ENCODE data around the gene BANP.
A peak's percentile ranks its signal among the peaks of the same experiment; 100 is the strongest.
"Not testable (repeated sequence)": the region's sequence is repeated elsewhere in the genome, so short reads cannot be mapped to it uniquely, and the experiment has no call there.

The BANP gene

GRCh38 chr16:87929986-87930385 lies 21.2 kb upstream of the BANP start:
- Histone ChIP-seq H3K4me3 (ENCODE audit: low read depth, low read length) (no peak overlapping the region), H3K36me3 (no peaks in the 10 kb centered on the region), H3K27me3 (ENCODE audit: insufficient read depth, low read depth, severe bottlenecking) (no peaks in the 10 kb centered on the region), H3K27ac (no peak overlapping the region), H3K9me3 (ENCODE audit: severe bottlenecking) (no peaks in the 10 kb centered on the region)
- no peak for DNase-seq
- TF ChIP-seq CTCF (IDR thresholded peaks at IDR 0.05; ENCODE audit: low read depth, low read length): no peak

- peak; percentile 31; the same call in 1 of the 2 replicates for TF ChIP-seq CTCF (IDR thresholded peaks at IDR 0.05; ENCODE audit: low read depth, low read length)
- Histone ChIP-seq H3K27me3 (ENCODE audit: insufficient read depth, low read depth, severe bottlenecking) (no peaks in the 10 kb centered on the region), H3K9me3 (ENCODE audit: severe bottlenecking) (no peaks in the 10 kb centered on the region), H3K4me3 (ENCODE audit: low read depth, low read length) (no peak overlapping the region), H3K27ac (no peak overlapping the region), H3K36me3 (no peaks in the 10 kb centered on the region)
- DNase-seq: no peak
Measured at GRCh38 chr16:87930456-87930855, 20.8 kb upstream of the BANP start.

- H3K4me3 ChIP-seq (ENCODE audit: low read depth, low read length): no peak overlapping the region
Measured at GRCh38 chr16:87931504-87931903, 19.7 kb upstream of the BANP start.

GRCh38 chr16:87932475-87933139 lies 18.6 kb upstream of the BANP start:
- not testable (repeated sequence) for H3K36me3 ChIP-seq; H3K4me3 ChIP-seq (ENCODE audit: low read depth, low read length); H3K9me3 ChIP-seq (ENCODE audit: severe bottlenecking); H3K27me3 ChIP-seq (ENCODE audit: insufficient read depth, low read depth, severe bottlenecking); DNase-seq; H3K27ac ChIP-seq

More at GRCh38 chr16:87931504-87931903, 19.7 kb upstream of the BANP start:
- no peaks in the 10 kb centered on the region for H3K9me3 ChIP-seq (ENCODE audit: severe bottlenecking)
- no peak for DNase-seq
- no peak for TF ChIP-seq CTCF (IDR thresholded peaks at IDR 0.05; ENCODE audit: low read depth, low read length)
- H3K27me3 ChIP-seq (ENCODE audit: insufficient read depth, low read depth, severe bottlenecking): no peaks in the 10 kb centered on the region
- H3K27ac ChIP-seq: no peak overlapping the region
- no peaks in the 10 kb centered on the region for H3K36me3 ChIP-seq

GRCh38 chr16:87933140-87933495 lies 18.1 kb upstream of the BANP start:
- Histone ChIP-seq H3K27me3 (ENCODE audit: insufficient read depth, low read depth, severe bottlenecking) (no peaks in the 10 kb centered on the region), H3K9me3 (ENCODE audit: severe bottlenecking) (no peaks in the 10 kb centered on the region), H3K4me3 (ENCODE audit: low read depth, low read length) (no peak overlapping the region), H3K36me3 (no peaks in the 10 kb centered on the region), H3K27ac (no peak overlapping the region)
- TF ChIP-seq CTCF (IDR thresholded peaks at IDR 0.05; ENCODE audit: low read depth, low read length): no peak
- DNase-seq: no peak

- H3K9me3 ChIP-seq (ENCODE audit: severe bottlenecking); H3K4me3 ChIP-seq (ENCODE audit: low read depth, low read length); H3K36me3 ChIP-seq; H3K27me3 ChIP-seq (ENCODE audit: insufficient read depth, low read depth, severe bottlenecking); H3K27ac ChIP-seq; DNase-seq: not testable (repeated sequence)
Measured at GRCh38 chr16:87934752-87935425, 16.3 kb upstream of the BANP start.

GRCh38 chr16:87936016-87936374 lies 15.2 kb upstream of the BANP start:
- DNase-seq; H3K27ac ChIP-seq; H3K4me3 ChIP-seq (ENCODE audit: low read depth, low read length); H3K36me3 ChIP-seq; H3K27me3 ChIP-seq (ENCODE audit: insufficient read depth, low read depth, severe bottlenecking); H3K9me3 ChIP-seq (ENCODE audit: severe bottlenecking): not testable (repeated sequence)
